H9 (cell line): ENCODE measurements around the gene MYOD1. TPM values are rescaled to one million over a fixed set of nuclear protein-coding genes. Genes with fewer than 3 reads are reported as not detected.

Experiments used
- DNase-seq: peaks from one replicate; pipeline ENCODE4 v3.0.0-alpha.2; 2017
- H2AFZ ChIP-seq: one replicate; pipeline ENCODE4 v1.6.1; 2013; ENCODE audit warnings: mild to moderate bottlenecking, low read length, control low read depth, moderate library complexity
- H2AK5ac ChIP-seq: 2 replicates; pipeline ENCODE4 v1.6.1; 2013; ENCODE audit warnings: low read length, control low read depth, mixed read lengths; ENCODE audit not compliant: insufficient read length
- H2BK120ac ChIP-seq: one replicate; pipeline ENCODE4 v1.6.1; 2013; ENCODE audit warnings: low read depth, mild to moderate bottlenecking, low read length, control low read depth, inconsistent platforms; ENCODE audit not compliant: poor library complexity, severe bottlenecking
- H2BK12ac ChIP-seq: 2 replicates; pipeline ENCODE4 v1.6.1; 2013; ENCODE audit warnings: low read length, control low read depth, mixed read lengths, low read depth; ENCODE audit not compliant: insufficient read length
- H2BK15ac ChIP-seq: 2 replicates; pipeline ENCODE4 v1.6.1; 2013; ENCODE audit warnings: low read depth, low read length, control low read depth
- H2BK20ac ChIP-seq: one replicate; pipeline ENCODE4 v1.6.1; 2013; ENCODE audit warnings: low read depth, mild to moderate bottlenecking, low read length, control low read depth, inconsistent platforms; ENCODE audit not compliant: poor library complexity, severe bottlenecking
- H2BK5ac ChIP-seq: 2 replicates; pipeline ENCODE4 v1.6.1; 2013; ENCODE audit warnings: low read length, control low read depth, mixed read lengths; ENCODE audit not compliant: insufficient read length
- H3K14ac ChIP-seq: 2 replicates; pipeline ENCODE4 v1.6.1; 2013; ENCODE audit warnings: low read length, control low read depth; ENCODE audit not compliant: insufficient read depth
- H3K18ac ChIP-seq: 2 replicates; pipeline ENCODE4 v1.6.1; 2013; ENCODE audit warnings: low read depth, mild to moderate bottlenecking, mixed read lengths, low read length, control low read depth; ENCODE audit not compliant: insufficient read length
- H3K23ac ChIP-seq: 2 replicates; pipeline ENCODE4 v1.6.1; 2013; ENCODE audit warnings: low read length, control low read depth, mixed read lengths, low read depth; ENCODE audit not compliant: insufficient read length
- H3K23me2 ChIP-seq: 2 replicates; pipeline ENCODE4 v1.6.1; 2013; ENCODE audit warnings: low read depth, mild to moderate bottlenecking, mixed read lengths, low read length, control low read depth; ENCODE audit not compliant: insufficient read length, poor library complexity, severe bottlenecking
- H3K27ac ChIP-seq: 2 replicates; pipeline ENCODE4 v1.5.1; 2013; ENCODE audit warnings: low read length, control low read depth, mixed read lengths, low read depth; ENCODE audit not compliant: insufficient read length
- H3K27me3 ChIP-seq: 2 replicates; pipeline ENCODE4 v1.6.1; 2013; ENCODE audit warnings: low read length, control low read depth, inconsistent platforms; ENCODE audit not compliant: insufficient read depth
- H3K4ac ChIP-seq: 2 replicates; pipeline ENCODE4 v1.6.1; 2013; ENCODE audit warnings: low read depth, mild to moderate bottlenecking, control low read depth, inconsistent platforms, low read length, moderate library complexity
- H3K4me1 ChIP-seq: 2 replicates; pipeline ENCODE4 v1.6.1; 2013; ENCODE audit warnings: low read length, control low read depth, inconsistent platforms; ENCODE audit not compliant: insufficient read depth
- H3K4me2 ChIP-seq: 2 replicates; pipeline ENCODE4 v1.6.1; 2013; ENCODE audit warnings: low read length, control low read depth, mixed read lengths; ENCODE audit not compliant: insufficient read length, insufficient read depth
- H3K56ac ChIP-seq: 2 replicates; pipeline ENCODE4 v1.6.1; 2013; ENCODE audit warnings: low read depth, mild to moderate bottlenecking, mixed read lengths, low read length, control low read depth; ENCODE audit not compliant: insufficient read length
- H3K79me1 ChIP-seq: 2 replicates; pipeline ENCODE4 v1.6.1; 2013; ENCODE audit warnings: low read depth, mild to moderate bottlenecking, moderate library complexity, low read length, control low read depth, inconsistent platforms; ENCODE audit not compliant: insufficient read depth, poor library complexity, severe bottlenecking
- H3K79me2 ChIP-seq: 2 replicates; pipeline ENCODE4 v1.6.1; 2013; ENCODE audit warnings: low read length, control low read depth, inconsistent platforms; ENCODE audit not compliant: insufficient read depth
- H3K9ac ChIP-seq: 2 replicates; pipeline ENCODE4 v1.6.1; 2013; ENCODE audit warnings: low read length, control low read depth, mixed read lengths; ENCODE audit not compliant: insufficient read length; ENCODE audit errors: extremely low read depth
- H3K9me3 ChIP-seq: one replicate; pipeline ENCODE4 v1.6.1; 2013; ENCODE audit warnings: low read depth, low read length, inconsistent platforms; ENCODE audit not compliant: control insufficient read depth
- H3T11ph ChIP-seq: one replicate; pipeline ENCODE4 v1.6.1; 2013; ENCODE audit warnings: mild to moderate bottlenecking, low read length, control low read depth, inconsistent platforms
- H4K20me1 ChIP-seq: one replicate; pipeline ENCODE4 v1.6.1; 2013; ENCODE audit not compliant: control insufficient read depth, insufficient read length, insufficient read depth
- H4K5ac ChIP-seq: 2 replicates; pipeline ENCODE4 v1.6.1; 2013; ENCODE audit warnings: low read depth, mild to moderate bottlenecking, mixed read lengths, low read length, control low read depth; ENCODE audit not compliant: insufficient read length
- H4K8ac ChIP-seq: replicated peaks from 2 replicates; pipeline ENCODE4 v1.6.1; 2013; ENCODE audit warnings: low read length, control low read depth, mixed read lengths, low read depth; ENCODE audit not compliant: insufficient read length
- H4K91ac ChIP-seq: 2 replicates; pipeline ENCODE4 v1.6.1; 2013; ENCODE audit warnings: low read depth, mild to moderate bottlenecking, moderate library complexity, mixed read lengths, low read length, control low read depth; ENCODE audit not compliant: insufficient read length
- H3K27ac Mint-ChIP-seq, 3 experiments: 2 replicates in 2 of 3; 3 replicates in 1 of 3; pipeline ENCODE4 v1.8.0; 2020 to 2021; ENCODE audit warnings: mixed read lengths in 3 of 3, mild to moderate bottlenecking in 1 of 3, moderate library complexity in 1 of 3
- H3K27me3 Mint-ChIP-seq: 2 replicates; pipeline ENCODE4 v1.8.0; 2021; ENCODE audit warnings: low read depth, mild to moderate bottlenecking, moderate library complexity, mixed read lengths
- H3K36me3 Mint-ChIP-seq, 3 experiments: 2 replicates in 2 of 3; 3 replicates in 1 of 3; pipeline ENCODE4 v1.8.0; 2020 to 2021; ENCODE audit warnings: low read depth in 3 of 3, mixed read lengths in 3 of 3; ENCODE audit not compliant: insufficient read depth in 1 of 3
- H3K4me1 Mint-ChIP-seq, 2 experiments: 2 replicates each; pipeline ENCODE4 v1.8.0; 2020; ENCODE audit warnings: mixed read lengths in 2 of 2
- H3K4me3 Mint-ChIP-seq, 2 experiments: 2 replicates in 1 of 2; 3 replicates in 1 of 2; pipeline ENCODE4 v1.8.0; 2020 to 2021; ENCODE audit warnings: mild to moderate bottlenecking in 2 of 2, mixed read lengths in 2 of 2, moderate library complexity in 1 of 2
- H3K9me3 Mint-ChIP-seq, 2 experiments: 2 replicates in 1 of 2; 3 replicates in 1 of 2; pipeline ENCODE4 v1.8.0; 2020; ENCODE audit warnings: mild to moderate bottlenecking in 2 of 2, mixed read lengths in 2 of 2, moderate library complexity in 1 of 2
- WGBS: extraction: QIAGEN DNeasy Blood & Tissue Kit; methylation state at CpG from one replicate; pipeline ENCODE4 v1.1.7; 2013; ENCODE audit warnings: missing lambda C conversion rate, low lambda C conversion rate, mixed read lengths; ENCODE audit not compliant: insufficient read length; ENCODE audit errors: extremely low coverage; 5-methylcytosine and 5-hydroxymethylcytosine counted together
- total RNA-seq: library from RNA; stranded (reverse); gene quantifications from 2 replicates; pipeline ENCODE4 v1.2.1, GENCODE V29; 2021
- TF ChIP-seq, protein P1 (sequence below): fragments of 200-600 bp; sonication (generic); conservative IDR thresholded peaks from 3 replicates; pipeline ENCODE4 v1.8.0; 2021; ENCODE audit warnings: antibody characterized with exemption, mild to moderate bottlenecking

The MYOD1 gene
- total RNA-seq, 1 experiment from 2014 or later: not detected

DNA sequence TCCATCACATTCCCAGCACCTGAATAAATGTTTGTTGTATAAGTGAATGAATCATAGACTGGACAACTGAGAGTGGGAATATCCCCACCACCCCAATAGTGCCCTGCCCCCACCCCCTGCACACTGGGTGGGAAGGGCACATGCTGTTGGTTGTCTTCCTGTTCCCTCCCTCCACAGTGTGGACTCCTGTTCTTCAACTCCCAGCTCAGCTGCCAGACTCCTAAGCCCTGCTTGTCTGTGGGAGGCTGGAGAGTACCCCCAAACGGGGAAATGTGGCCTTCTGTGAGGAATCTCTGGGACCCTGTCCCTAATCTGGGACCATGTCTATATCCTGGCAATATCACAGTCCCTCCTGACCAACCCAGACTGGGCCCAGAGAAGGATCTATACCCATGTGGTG is 5.5 kb upstream of the MYOD1 start:
- peaks cover 0 to under 1% of the 10 kb centered on the region in 2 experiments; a peak in 1 of 5 replicates for H3K9me3 Mint-ChIP-seq
- Histone ChIP-seq H3K14ac (no peak overlapping the region), H2AK5ac (no peak overlapping the region), H3K4ac (no peak overlapping the region), H3K79me1 (no peaks in the 10 kb centered on the region), H3K4me2 (no peak overlapping the region), H3K27ac (no peak overlapping the region), H3K9me3 (no peaks in the 10 kb centered on the region), H3K23ac (no peak overlapping the region), H3K9ac (no peak overlapping the region), H3K56ac (no peak overlapping the region), H3K27me3 (peaks cover 39% of the 10 kb centered on the region), H4K8ac (no peak overlapping the region), H4K91ac (no peak overlapping the region), H3K4me1 (no peaks in the 10 kb centered on the region), H2BK5ac (no peak overlapping the region), H2BK12ac (no peak overlapping the region), H2BK120ac (no peak overlapping the region), H2BK15ac (no peak overlapping the region), H4K5ac (no peak overlapping the region), H3T11ph (no peak overlapping the region), H2AFZ (no peak overlapping the region), H2BK20ac (no peak overlapping the region), H3K18ac (no peak overlapping the region), H3K23me2 (no peaks in the 10 kb centered on the region), H4K20me1 (no peaks in the 10 kb centered on the region), H3K79me2 (no peaks in the 10 kb centered on the region)
- DNase-seq: no peak
- no peak overlapping the region for H3K4me3 Mint-ChIP-seq
- no peaks in the 10 kb centered on the region for H3K36me3 Mint-ChIP-seq
- no peaks in the 10 kb centered on the region; the same call in none of the 2 replicates for H3K27me3 Mint-ChIP-seq
- WGBS: no CpG with 5 or more reads among the region's 1 CpG
- TF ChIP-seq, protein P1, sequence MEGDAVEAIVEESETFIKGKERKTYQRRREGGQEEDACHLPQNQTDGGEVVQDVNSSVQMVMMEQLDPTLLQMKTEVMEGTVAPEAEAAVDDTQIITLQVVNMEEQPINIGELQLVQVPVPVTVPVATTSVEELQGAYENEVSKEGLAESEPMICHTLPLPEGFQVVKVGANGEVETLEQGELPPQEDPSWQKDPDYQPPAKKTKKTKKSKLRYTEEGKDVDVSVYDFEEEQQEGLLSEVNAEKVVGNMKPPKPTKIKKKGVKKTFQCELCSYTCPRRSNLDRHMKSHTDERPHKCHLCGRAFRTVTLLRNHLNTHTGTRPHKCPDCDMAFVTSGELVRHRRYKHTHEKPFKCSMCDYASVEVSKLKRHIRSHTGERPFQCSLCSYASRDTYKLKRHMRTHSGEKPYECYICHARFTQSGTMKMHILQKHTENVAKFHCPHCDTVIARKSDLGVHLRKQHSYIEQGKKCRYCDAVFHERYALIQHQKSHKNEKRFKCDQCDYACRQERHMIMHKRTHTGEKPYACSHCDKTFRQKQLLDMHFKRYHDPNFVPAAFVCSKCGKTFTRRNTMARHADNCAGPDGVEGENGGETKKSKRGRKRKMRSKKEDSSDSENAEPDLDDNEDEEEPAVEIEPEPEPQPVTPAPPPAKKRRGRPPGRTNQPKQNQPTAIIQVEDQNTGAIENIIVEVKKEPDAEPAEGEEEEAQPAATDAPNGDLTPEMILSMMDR: no peak
- peaks cover 8 to 10% of the 10 kb centered on the region in 2 experiments for H3K4me1 Mint-ChIP-seq
- no peak overlapping the region for H3K27ac Mint-ChIP-seq
